Stimulated activated naive CD8-positive, alpha-beta T cell treated with anti-CD3 and anti-CD28 coated beads, Interleukin-15, Interleukin-2, amounts not matched to agents 100 U/mL and 50 U/mL, for 24 hours (primary cell): ENCODE measurements around the gene ATRNL1.
"Not testable (repeated sequence)": the region's sequence is repeated elsewhere in the genome, so short reads cannot be mapped to it uniquely, and the experiment has no call there.

ENCODE experiments used
- ATAC-seq: fragments of 150-1000 bp; cut with Tn5 transposase; one replicate; pipeline ENCODE4 v1.10.0; 2021
- DNase-seq: peaks from one replicate; pipeline ENCODE4 v3.0.0; 2021

The ATRNL1 gene

GRCh38 chr10:115214829-115215228 is 121.7 kb downstream of the ATRNL1 start:
- no peak for DNase-seq
- ATAC-seq, result no peak

GRCh38 chr10:115219203-115219602 is 126.0 kb downstream of the ATRNL1 start:
- no peak for ATAC-seq
- DNase-seq, result no peak

- DNase-seq, result no peak
- ATAC-seq, result no peak
Measured at GRCh38 chr10:115222039-115222438, 128.9 kb downstream of the ATRNL1 start.

- no peak for ATAC-seq
- DNase-seq, result no peak
Measured at GRCh38 chr10:115239761-115240160, 146.6 kb downstream of the ATRNL1 start.

- DNase-seq (no peak), ATAC-seq (no peak)
Measured at GRCh38 chr10:115250784-115251183, 157.6 kb downstream of the ATRNL1 start.

- ATAC-seq, DNase-seq: not testable (repeated sequence)
Measured at GRCh38 chr10:115253765-115254164, 160.6 kb downstream of the ATRNL1 start.

GRCh38 chr10:115272482-115272881 is 179.3 kb downstream of the ATRNL1 start:
- ATAC-seq, result no peak

GRCh38 chr10:115278294-115278693 is 185.1 kb downstream of the ATRNL1 start:
- ATAC-seq, result no peak
- DNase-seq, result no peak

More at GRCh38 chr10:115272482-115272881, 179.3 kb downstream of the ATRNL1 start:
- no peak for DNase-seq

GRCh38 chr10:115295213-115295805 is 202.1 kb downstream of the ATRNL1 start:
- no peak for DNase-seq
- ATAC-seq, result no peak

- ATAC-seq (no peak), DNase-seq (no peak)
Measured at GRCh38 chr10:115300080-115300479, 206.9 kb downstream of the ATRNL1 start.

- not testable (repeated sequence) for ATAC-seq, DNase-seq
Measured at GRCh38 chr10:115319669-115320068, 226.5 kb downstream of the ATRNL1 start.

GRCh38 chr10:115321360-115321759 is 228.2 kb downstream of the ATRNL1 start:
- DNase-seq (no peak), ATAC-seq (no peak)

GRCh38 chr10:115328331-115328730 is 235.2 kb downstream of the ATRNL1 start:
- no peak for ATAC-seq
- no peak for DNase-seq

GRCh38 chr10:115335366-115335765 is 242.2 kb downstream of the ATRNL1 start:
- DNase-seq (no peak), ATAC-seq (no peak)

- no peak for ATAC-seq
- peak; percentile 23 for DNase-seq
Measured at GRCh38 chr10:115355162-115355760, 262.1 kb downstream of the ATRNL1 start.

- DNase-seq, ATAC-seq: not testable (repeated sequence)
Measured at GRCh38 chr10:115367920-115368319, 274.8 kb downstream of the ATRNL1 start.

GRCh38 chr10:115379064-115379463 is 285.9 kb downstream of the ATRNL1 start:
- ATAC-seq (no peak), DNase-seq (no peak)

- DNase-seq (no peak), ATAC-seq (no peak)
Measured at GRCh38 chr10:115384665-115385064, 291.5 kb downstream of the ATRNL1 start.

- DNase-seq, result no peak
- no peak for ATAC-seq
Measured at GRCh38 chr10:115390607-115391006, 297.4 kb downstream of the ATRNL1 start.

- ATAC-seq, result no peak
Measured at GRCh38 chr10:115398026-115398425, 304.9 kb downstream of the ATRNL1 start.

GRCh38 chr10:115402699-115403098 is 309.5 kb downstream of the ATRNL1 start:
- DNase-seq (no peak), ATAC-seq (no peak)

More at GRCh38 chr10:115398026-115398425, 304.9 kb downstream of the ATRNL1 start:
- no peak for DNase-seq

GRCh38 chr10:115405838-115406237 is 312.7 kb downstream of the ATRNL1 start:
- DNase-seq, ATAC-seq: not testable (repeated sequence)

GRCh38 chr10:115409347-115409746 is 316.2 kb downstream of the ATRNL1 start:
- DNase-seq, result no peak
- ATAC-seq, result no peak
